Activated effector memory CD4-positive, alpha-beta T cell treated with anti-CD3 and anti-CD28 coated beads, Interleukin-2, amount 50 U/mL, for 16 hours (primary cell): ENCODE data around the gene DNAH9.

Experiments
- DNase-seq: peaks from one replicate; pipeline ENCODE4 v3.0.0-alpha.2; 2020

DNAH9 gene

GRCh38 chr17:11608396-11608795 lies 10.1 kb downstream of the DNAH9 start:
- no peak for DNase-seq

GRCh38 chr17:11610999-11611566 lies 12.8 kb downstream of the DNAH9 start:
- DNase-seq = no peak

- no peak for DNase-seq
Observed at GRCh38 chr17:11612956-11613355, 14.7 kb downstream of the DNAH9 start.

- DNase-seq = no peak
Observed at GRCh38 chr17:11618861-11619566, 20.7 kb downstream of the DNAH9 start.

- DNase-seq = no peak
Observed at GRCh38 chr17:11622492-11622891, 24.2 kb downstream of the DNAH9 start.

GRCh38 chr17:11624976-11625375 lies 26.7 kb downstream of the DNAH9 start:
- DNase-seq = no peak

GRCh38 chr17:11625878-11626277 lies 27.6 kb downstream of the DNAH9 start:
- DNase-seq = no peak

- DNase-seq = no peak
Observed at GRCh38 chr17:11627301-11627940, 29.2 kb downstream of the DNAH9 start.

- DNase-seq = no peak
Observed at GRCh38 chr17:11628374-11628773, 30.1 kb downstream of the DNAH9 start.

- no peak for DNase-seq
Observed at GRCh38 chr17:11628831-11629230, 30.6 kb downstream of the DNAH9 start.

- DNase-seq = no peak
Observed at GRCh38 chr17:11636771-11637170, 38.5 kb downstream of the DNAH9 start.

GRCh38 chr17:11637796-11638195 lies 39.5 kb downstream of the DNAH9 start:
- no peak for DNase-seq

GRCh38 chr17:11638700-11639265 lies 40.5 kb downstream of the DNAH9 start:
- no peak for DNase-seq

- DNase-seq = no peak
Observed at GRCh38 chr17:11639736-11640462, 41.6 kb downstream of the DNAH9 start.

- no peak for DNase-seq
Observed at GRCh38 chr17:11640463-11640814, 42.2 kb downstream of the DNAH9 start.

GRCh38 chr17:11641521-11642275 lies 43.4 kb downstream of the DNAH9 start:
- no peak for DNase-seq

- DNase-seq = no peak
Observed at GRCh38 chr17:11642655-11643054, 44.4 kb downstream of the DNAH9 start.

- no peak for DNase-seq
Observed at GRCh38 chr17:11643851-11644250, 45.6 kb downstream of the DNAH9 start.

GRCh38 chr17:11644265-11645212 lies 46.3 kb downstream of the DNAH9 start:
- peak; percentile 68 for DNase-seq

GRCh38 chr17:11645426-11645825 lies 47.2 kb downstream of the DNAH9 start:
- DNase-seq = no peak

- no peak for DNase-seq
Observed at GRCh38 chr17:11651089-11651488, 52.8 kb downstream of the DNAH9 start.

- no peak for DNase-seq
Observed at GRCh38 chr17:11668618-11669017, 70.3 kb downstream of the DNAH9 start.
